CD1c-positive myeloid dendritic cell (primary cell): ENCODE data around the gene CYP2A13.
A peak's percentile ranks its signal among the peaks of the same experiment; 100 is the strongest.
"Not testable (repeated sequence)": the region's sequence is repeated elsewhere in the genome, so short reads cannot be mapped to it uniquely, and the experiment has no call there.

Experiments
- DNase-seq: peaks from one replicate; pipeline ENCODE4 v3.0.0-alpha.2; 2016; ENCODE audit errors: extremely low spot score

The CYP2A13 gene

DNA sequence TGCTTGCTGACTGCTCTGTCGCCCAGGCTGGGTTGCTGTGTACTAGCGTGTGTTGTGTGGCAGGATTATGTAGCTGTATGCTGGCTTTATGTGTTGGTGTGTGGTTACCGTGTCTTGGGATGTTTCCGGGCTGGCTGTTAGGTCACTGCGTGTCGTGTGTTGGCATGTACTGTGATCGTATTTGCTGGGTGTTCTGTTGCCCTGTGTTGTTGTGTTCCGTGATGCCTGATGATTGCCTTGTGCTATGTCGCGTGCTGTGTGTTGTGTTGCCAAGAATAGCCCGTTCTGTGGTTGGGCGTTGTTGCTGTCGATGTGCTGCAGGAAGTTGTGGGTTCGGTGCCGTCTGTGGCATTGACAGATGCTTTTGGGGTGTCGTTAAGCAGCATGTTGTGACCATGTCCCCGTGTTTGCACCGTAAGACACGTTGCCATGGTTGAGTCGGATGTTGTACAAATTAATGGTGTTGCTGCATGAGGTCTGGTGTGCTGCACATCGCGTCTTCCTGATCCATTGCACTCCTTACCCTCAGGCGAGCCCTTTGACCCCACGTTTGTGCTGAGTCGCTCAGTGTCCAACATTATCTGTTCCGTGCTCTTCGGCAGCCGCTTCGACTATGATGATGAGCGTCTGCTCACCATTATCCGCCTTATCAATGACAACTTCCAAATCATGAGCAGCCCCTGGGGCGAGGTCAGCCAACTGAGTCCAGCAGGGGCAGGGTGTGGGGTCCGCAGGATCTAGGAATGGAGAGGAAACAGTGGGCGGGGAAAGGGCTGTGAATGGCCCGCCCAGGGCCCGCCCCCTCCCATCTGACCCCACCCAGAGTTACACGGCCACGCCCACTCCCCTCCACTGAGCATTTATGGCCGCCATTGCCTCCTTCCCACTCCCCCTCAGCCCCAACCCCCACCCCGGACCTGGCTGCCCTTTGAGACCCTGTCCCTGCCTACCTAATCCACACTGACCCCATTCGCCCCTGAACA is 33.0 kb downstream of the CYP2A13 start:
- DNase-seq: peak; percentile 58

DNA sequence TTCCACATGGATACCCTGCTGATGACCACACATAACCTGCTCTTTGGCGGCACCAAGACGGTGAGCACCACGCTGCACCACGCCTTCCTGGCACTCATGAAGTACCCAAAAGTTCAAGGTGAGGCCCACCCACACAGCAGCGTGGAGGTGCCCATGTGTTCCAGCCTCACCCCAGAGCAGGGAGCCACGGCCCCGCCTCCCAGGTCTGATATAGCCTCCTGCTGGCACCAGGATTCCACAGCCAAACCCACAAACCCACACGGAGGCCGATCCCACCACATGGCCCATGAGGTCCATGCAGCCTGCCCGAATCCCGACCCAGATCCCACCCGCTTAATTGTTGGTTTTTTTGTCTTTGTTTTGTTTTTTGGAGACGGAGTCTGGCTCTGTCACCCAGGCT is 34.6 kb downstream of the CYP2A13 start:
- DNase-seq: not testable (repeated sequence)

- DNase-seq: peak; percentile 29
Measured at GRCh38 chr19:41123716-41124294, 35.6 kb downstream of the CYP2A13 start.

GRCh38 chr19:41126765-41127203 is 38.5 kb downstream of the CYP2A13 start:
- DNase-seq: peak; percentile 43

DNA sequence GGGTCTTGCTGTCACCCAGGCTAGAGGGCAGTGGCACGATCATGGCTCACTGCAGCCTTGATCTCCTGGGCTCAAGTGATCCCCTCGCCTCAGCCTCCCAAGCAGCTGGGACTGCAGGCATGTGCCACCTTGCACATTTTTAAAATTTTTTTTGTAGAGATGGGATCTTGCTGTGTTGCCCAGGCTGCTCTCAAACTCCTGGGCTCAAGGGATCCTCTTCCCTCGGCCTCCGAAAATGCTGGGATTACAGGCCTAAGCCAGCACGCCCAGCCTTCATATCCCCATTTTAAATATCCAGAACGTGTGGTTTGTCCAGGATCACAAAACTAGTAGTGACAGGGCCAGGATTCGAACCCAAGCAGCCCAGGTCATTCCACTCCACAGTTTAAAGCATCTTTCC is 39.1 kb downstream of the CYP2A13 start:
- not testable (repeated sequence) for DNase-seq

DNA sequence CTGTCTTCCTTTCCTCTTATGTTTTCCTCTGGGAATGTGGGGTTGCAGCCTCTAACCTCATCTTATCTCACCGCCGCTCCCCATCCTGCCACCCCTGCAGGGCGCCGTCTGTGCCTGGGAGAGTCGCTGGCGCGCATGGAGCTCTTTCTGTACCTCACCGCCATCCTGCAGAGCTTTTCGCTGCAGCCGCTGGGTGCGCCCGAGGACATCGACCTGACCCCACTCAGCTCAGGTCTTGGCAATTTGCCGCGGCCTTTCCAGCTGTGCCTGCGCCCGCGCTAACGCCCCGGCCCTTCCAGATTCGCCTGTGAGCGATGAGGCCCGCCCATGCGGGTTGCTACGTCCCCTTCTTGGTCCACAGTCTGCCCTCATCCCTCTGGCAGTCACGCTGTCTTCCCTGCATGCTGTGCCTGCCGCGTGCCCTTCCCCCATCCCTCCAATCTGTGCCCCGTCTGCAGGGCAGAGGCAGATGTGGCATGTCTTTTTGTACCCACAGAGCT is 39.6 kb downstream of the CYP2A13 start:
- peak; percentile 84 for DNase-seq

DNA sequence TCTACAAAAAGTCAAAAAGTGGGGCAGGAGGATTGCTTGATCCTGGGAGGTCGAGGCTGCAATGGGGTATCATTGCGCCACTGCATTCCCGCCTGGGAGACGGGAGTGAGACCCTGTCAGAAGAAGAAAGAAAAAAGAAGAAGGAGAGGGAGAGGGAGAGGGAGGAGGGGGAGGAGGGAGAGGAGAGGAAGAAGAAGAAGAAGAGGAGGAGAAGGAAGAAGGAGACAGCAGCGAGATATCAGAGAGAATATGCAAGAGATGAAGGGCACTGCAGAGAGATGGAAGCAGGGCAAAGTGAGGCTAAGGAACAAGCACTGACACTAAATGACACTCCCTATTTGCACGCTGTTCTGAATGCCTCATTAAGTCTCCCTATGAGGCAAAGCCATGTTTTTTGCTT is 40.4 kb downstream of the CYP2A13 start:
- no peak for DNase-seq

- no peak for DNase-seq
Measured at GRCh38 chr19:41131186-41131585, 42.9 kb downstream of the CYP2A13 start.

DNA sequence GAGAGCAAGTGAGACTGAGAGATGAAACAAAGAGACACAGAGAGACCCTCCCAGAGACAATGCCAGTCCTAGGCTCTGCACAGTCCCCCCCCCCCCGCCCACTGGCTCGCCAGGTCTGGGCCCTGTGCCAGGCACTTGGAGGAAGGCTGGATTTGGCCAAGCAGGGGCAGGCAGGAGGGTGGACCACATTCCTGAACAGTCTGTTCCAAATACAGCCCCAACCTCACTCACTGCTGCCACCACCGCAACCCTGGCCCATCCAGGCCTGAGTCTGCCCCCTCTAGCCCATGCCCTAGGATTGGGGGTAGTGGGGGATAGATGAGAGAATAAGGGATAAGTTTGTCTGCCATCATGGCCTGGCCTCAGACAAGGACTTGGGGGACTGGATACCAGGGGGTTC is 45.0 kb downstream of the CYP2A13 start:
- DNase-seq: no peak

DNA sequence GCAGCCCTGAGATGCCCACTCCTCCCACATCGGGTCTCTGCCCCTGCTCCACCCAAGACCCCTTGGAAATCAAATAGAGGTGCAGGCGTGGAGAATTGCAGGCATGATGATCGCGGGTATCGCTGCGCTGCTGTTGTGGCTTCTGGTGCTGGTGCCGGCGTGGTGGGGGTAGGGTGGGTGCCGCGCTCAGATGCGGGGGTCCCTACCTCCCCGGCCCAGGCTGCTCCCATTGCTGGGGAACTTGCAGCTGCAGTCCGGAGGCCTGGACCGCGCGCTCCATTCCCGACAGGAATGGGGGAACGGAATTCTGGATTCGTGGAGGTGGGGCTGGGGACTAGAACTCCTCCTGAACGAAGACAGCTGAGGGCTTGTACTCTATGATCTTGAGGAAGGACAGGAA is 46.4 kb downstream of the CYP2A13 start:
- DNase-seq: no peak

- DNase-seq: peak; percentile 52
Measured at GRCh38 chr19:41135390-41136384, 47.4 kb downstream of the CYP2A13 start.

- no peak for DNase-seq
Measured at GRCh38 chr19:41136636-41137455, 48.6 kb downstream of the CYP2A13 start.

- DNase-seq: peak; percentile 90
Measured at GRCh38 chr19:41144403-41144802, 56.2 kb downstream of the CYP2A13 start.
